WTC11 (cell line): ENCODE data around the gene ITFG1. TPM values are rescaled to one million over a fixed set of nuclear protein-coding genes. Genes with fewer than 3 reads are reported as not detected.

ENCODE experiments used
- ATAC-seq: fragments of 200-7000 bp; cut with Tn5 transposase; 2 replicates; pipeline ENCODE4 v1.10.0; 2021; ENCODE audit warnings: mild to moderate bottlenecking, moderate library complexity
- CTCF ChIA-PET: fragments of 300-600 bp; sonication (Branson Sonifier 250); formaldehyde crosslinking; loops from one replicate; lab custom pipeline; 2021; ENCODE audit warnings: antibody characterized with exemption; lab: Charles Lee
- POLR2A ChIA-PET: fragments of 350-600 bp; sonication (Branson Sonifier 250); formaldehyde crosslinking; loops from one replicate; lab custom pipeline; 2021; ENCODE audit warnings: antibody characterized with exemption; lab: Charles Lee
- DNase-seq: peaks from one replicate; pipeline ENCODE4 v3.0.0; 2021; ENCODE audit warnings: low spot score
- H3K27ac Mint-ChIP-seq: 2 replicates; pipeline ENCODE4 v1.8.0; 2021; ENCODE audit warnings: mixed read lengths
- H3K27me3 Mint-ChIP-seq: 2 replicates; pipeline ENCODE4 v1.8.0; 2021; ENCODE audit warnings: low read depth, mild to moderate bottlenecking, moderate library complexity, mixed read lengths
- H3K36me3 Mint-ChIP-seq: 2 replicates; pipeline ENCODE4 v1.8.0; 2021; ENCODE audit warnings: mixed read lengths
- H3K4me1 Mint-ChIP-seq: 2 replicates; pipeline ENCODE4 v1.8.0; 2022; ENCODE audit warnings: mixed read lengths
- H3K4me3 Mint-ChIP-seq: 2 replicates; pipeline ENCODE4 v1.8.0; 2021; ENCODE audit warnings: mild to moderate bottlenecking, moderate library complexity, mixed read lengths
- H3K9me3 Mint-ChIP-seq: 2 replicates; pipeline ENCODE4 v1.8.0; 2021; ENCODE audit warnings: mixed read lengths
- ATF1 ChIP-seq: sonication (generic); formaldehyde crosslinking; IDR thresholded peaks from 2 replicates; pipeline ENCODE4 v1.8.1; 2023; ENCODE audit warnings: mild to moderate bottlenecking, moderate library complexity, missing genetic modification reagents
- NFATC4 ChIP-seq: fragments of 250-450 bp; sonication (Bioruptor Pico); IDR thresholded peaks from 2 replicates; pipeline ENCODE4 v1.9.0; 2021; ENCODE audit warnings: mild to moderate bottlenecking
- NFE2L1 ChIP-seq: sonication (generic); formaldehyde crosslinking; IDR thresholded peaks from 2 replicates; pipeline ENCODE4 v1.8.1; 2023; ENCODE audit warnings: missing genetic modification reagents
- TEAD1 ChIP-seq: sonication (generic); formaldehyde crosslinking; IDR thresholded peaks from 2 replicates; pipeline ENCODE4 v1.8.0; 2022; ENCODE audit warnings: mild to moderate bottlenecking, missing genetic modification reagents
- ZNF317 ChIP-seq: sonication (generic); formaldehyde crosslinking; IDR thresholded peaks from 2 replicates; pipeline ENCODE4 v1.8.1; 2023; ENCODE audit warnings: low read depth, mild to moderate bottlenecking, moderate library complexity, missing genetic modification reagents, borderline replicate concordance
- total RNA-seq: library from RNA; stranded (reverse); gene quantifications from 3 replicates; pipeline ENCODE4 v1.2.3, GENCODE V29; 2021
- TF ChIP-seq, protein P1 (sequence below): sonication (generic); formaldehyde crosslinking; IDR thresholded peaks from 2 replicates; pipeline ENCODE4 v1.8.0; 2022; ENCODE audit warnings: mild to moderate bottlenecking, missing genetic modification reagents
- TF ChIP-seq, protein P2 (sequence below): sonication (generic); formaldehyde crosslinking; IDR thresholded peaks from 2 replicates; pipeline ENCODE4 v1.8.1; 2023; ENCODE audit warnings: mild to moderate bottlenecking, missing genetic modification reagents, moderate library complexity
- TF ChIP-seq, protein P3 (sequence below): sonication (generic); formaldehyde crosslinking; IDR thresholded peaks from 2 replicates; pipeline ENCODE4 v1.8.1; 2023; ENCODE audit warnings: mild to moderate bottlenecking, missing genetic modification reagents, borderline replicate concordance
- TF ChIP-seq, protein P4 (sequence below): fragments of 250-450 bp; sonication (Bioruptor Pico); conservative IDR thresholded peaks from 2 replicates; pipeline ENCODE4 v1.9.0; 2021; ENCODE audit warnings: mild to moderate bottlenecking
- TF ChIP-seq, protein P5 (sequence below): sonication (generic); formaldehyde crosslinking; IDR thresholded peaks from 2 replicates; pipeline ENCODE4 v1.8.0; 2023; ENCODE audit warnings: mild to moderate bottlenecking, missing genetic modification reagents
- TF ChIP-seq, protein P6 (sequence below): sonication (generic); formaldehyde crosslinking; IDR thresholded peaks from 2 replicates; pipeline ENCODE4 v1.8.0; 2023; ENCODE audit warnings: missing genetic modification reagents

The ITFG1 gene
- total RNA-seq, 1 experiment from 2014 or later: 21.1 TPM

DNA sequence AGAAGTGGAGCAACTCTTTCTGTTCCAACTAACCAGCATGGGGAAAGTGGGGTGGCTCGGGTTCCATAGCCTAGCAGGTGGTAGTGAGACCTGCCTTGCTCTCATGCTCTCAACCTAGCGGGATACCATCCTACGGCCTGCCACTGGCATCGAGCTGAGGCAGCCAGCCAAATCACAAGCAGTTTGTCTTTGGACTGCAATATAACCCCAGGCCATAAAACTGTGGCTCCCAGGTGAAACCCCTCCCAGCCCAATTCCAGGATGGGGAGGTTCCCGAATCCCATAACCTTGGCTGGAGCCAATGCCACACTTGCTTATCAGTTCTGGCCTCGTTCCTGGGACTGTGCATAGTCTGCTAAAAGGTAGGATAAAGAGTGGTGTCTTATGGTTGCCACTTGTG lies 161.3 kb downstream of the ITFG1 start:
- Mint-ChIP-seq H3K4me1 (no peaks in the 10 kb centered on the region), H3K27ac (no peak overlapping the region), H3K27me3 (no peaks in the 10 kb centered on the region), H3K36me3 (peaks cover 3% of the 10 kb centered on the region; the same call in 1 of the 2 replicates), H3K4me3 (no peak overlapping the region), H3K9me3 (peaks cover 12% of the 10 kb centered on the region)
- CTCF ChIA-PET: no interaction called here
- ATAC-seq (no peak), DNase-seq (no peak)
- POLR2A ChIA-PET: no interaction called here
- TF ChIP-seq, protein P1, sequence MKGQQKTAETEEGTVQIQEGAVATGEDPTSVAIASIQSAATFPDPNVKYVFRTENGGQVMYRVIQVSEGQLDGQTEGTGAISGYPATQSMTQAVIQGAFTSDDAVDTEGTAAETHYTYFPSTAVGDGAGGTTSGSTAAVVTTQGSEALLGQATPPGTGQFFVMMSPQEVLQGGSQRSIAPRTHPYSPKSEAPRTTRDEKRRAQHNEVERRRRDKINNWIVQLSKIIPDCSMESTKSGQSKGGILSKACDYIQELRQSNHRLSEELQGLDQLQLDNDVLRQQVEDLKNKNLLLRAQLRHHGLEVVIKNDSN (CRISPR knock-in tag): no peak
- TF ChIP-seq TEAD1: no peak
- TF ChIP-seq, protein P2, sequence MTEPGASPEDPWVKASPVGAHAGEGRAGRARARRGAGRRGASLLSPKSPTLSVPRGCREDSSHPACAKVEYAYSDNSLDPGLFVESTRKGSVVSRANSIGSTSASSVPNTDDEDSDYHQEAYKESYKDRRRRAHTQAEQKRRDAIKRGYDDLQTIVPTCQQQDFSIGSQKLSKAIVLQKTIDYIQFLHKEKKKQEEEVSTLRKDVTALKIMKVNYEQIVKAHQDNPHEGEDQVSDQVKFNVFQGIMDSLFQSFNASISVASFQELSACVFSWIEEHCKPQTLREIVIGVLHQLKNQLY: no peak
- TF ChIP-seq, protein P3, sequence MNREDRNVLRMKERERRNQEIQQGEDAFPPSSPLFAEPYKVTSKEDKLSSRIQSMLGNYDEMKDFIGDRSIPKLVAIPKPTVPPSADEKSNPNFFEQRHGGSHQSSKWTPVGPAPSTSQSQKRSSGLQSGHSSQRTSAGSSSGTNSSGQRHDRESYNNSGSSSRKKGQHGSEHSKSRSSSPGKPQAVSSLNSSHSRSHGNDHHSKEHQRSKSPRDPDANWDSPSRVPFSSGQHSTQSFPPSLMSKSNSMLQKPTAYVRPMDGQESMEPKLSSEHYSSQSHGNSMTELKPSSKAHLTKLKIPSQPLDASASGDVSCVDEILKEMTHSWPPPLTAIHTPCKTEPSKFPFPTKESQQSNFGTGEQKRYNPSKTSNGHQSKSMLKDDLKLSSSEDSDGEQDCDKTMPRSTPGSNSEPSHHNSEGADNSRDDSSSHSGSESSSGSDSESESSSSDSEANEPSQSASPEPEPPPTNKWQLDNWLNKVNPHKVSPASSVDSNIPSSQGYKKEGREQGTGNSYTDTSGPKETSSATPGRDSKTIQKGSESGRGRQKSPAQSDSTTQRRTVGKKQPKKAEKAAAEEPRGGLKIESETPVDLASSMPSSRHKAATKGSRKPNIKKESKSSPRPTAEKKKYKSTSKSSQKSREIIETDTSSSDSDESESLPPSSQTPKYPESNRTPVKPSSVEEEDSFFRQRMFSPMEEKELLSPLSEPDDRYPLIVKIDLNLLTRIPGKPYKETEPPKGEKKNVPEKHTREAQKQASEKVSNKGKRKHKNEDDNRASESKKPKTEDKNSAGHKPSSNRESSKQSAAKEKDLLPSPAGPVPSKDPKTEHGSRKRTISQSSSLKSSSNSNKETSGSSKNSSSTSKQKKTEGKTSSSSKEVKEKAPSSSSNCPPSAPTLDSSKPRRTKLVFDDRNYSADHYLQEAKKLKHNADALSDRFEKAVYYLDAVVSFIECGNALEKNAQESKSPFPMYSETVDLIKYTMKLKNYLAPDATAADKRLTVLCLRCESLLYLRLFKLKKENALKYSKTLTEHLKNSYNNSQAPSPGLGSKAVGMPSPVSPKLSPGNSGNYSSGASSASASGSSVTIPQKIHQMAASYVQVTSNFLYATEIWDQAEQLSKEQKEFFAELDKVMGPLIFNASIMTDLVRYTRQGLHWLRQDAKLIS (CRISPR knock-in tag): no peak
- no peak for TF ChIP-seq ATF1 (CRISPR knock-in tag)
- no peak for TF ChIP-seq NFE2L1 (CRISPR knock-in tag)
- TF ChIP-seq, protein P4, sequence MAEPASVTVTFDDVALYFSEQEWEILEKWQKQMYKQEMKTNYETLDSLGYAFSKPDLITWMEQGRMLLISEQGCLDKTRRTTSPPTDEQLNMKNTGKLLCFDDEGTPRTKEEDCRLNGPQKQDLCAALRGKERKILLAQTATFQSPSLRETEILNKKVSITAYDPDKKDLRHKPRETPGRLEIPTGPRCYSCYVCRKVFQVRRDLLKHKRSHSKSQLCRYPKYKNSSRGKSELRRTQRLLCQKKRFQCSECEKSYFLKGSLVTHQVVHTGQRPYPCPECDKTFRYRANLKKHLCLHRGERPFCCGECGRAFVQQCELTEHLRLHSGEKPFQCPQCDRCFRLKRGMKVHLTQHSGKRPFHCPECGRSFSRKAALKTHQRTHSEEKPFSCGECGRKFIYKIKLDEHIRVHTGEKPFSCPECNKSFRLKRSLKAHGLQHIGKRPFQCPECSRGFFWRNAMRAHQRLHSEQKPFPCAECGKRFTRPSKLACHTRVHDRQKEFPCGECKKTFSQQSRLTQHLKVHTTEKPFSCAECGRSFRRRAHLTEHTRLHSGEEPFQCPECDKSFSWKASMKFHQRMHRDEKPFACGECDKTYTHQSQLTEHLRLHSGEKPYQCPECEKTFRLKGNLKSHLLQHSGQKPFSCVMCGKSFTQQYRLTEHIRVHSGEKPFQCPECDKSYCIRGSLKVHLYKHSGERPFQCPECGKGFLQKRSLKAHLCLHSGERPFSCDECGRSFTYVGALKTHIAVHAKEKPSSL: no peak

DNA sequence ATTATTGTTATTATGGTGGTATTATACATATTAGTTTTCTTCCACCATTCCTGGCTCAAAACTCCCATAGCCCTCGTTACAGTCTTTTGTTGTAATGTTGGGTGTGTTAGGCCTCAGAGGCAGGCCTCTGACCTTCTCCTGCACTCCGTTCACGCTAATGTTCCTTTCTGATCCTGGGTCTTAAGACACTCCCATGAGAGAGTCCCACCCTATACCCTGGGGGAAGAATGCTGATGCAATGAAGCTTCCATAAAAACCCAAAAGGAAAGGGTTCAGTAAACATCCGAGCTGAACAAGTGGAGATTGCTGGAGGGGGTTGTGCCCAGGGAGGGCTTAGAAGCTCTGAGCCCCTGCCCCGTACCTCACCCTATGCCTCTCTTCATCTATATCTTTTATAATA lies 175.9 kb downstream of the ITFG1 start:
- Mint-ChIP-seq H3K9me3 (peaks cover 21% of the 10 kb centered on the region), H3K27me3 (no peaks in the 10 kb centered on the region), H3K36me3 (peaks cover 12% of the 10 kb centered on the region), H3K27ac (no peak overlapping the region), H3K4me1 (no peaks in the 10 kb centered on the region), H3K4me3 (no peak overlapping the region)
- POLR2A ChIA-PET: no interaction called here
- ATAC-seq (no peak), DNase-seq (no peak)
- TF ChIP-seq ZNF317 (CRISPR knock-in tag) (no peak), NFATC4 (CRISPR knock-in tag) (no peak)
- TF ChIP-seq, protein P5, sequence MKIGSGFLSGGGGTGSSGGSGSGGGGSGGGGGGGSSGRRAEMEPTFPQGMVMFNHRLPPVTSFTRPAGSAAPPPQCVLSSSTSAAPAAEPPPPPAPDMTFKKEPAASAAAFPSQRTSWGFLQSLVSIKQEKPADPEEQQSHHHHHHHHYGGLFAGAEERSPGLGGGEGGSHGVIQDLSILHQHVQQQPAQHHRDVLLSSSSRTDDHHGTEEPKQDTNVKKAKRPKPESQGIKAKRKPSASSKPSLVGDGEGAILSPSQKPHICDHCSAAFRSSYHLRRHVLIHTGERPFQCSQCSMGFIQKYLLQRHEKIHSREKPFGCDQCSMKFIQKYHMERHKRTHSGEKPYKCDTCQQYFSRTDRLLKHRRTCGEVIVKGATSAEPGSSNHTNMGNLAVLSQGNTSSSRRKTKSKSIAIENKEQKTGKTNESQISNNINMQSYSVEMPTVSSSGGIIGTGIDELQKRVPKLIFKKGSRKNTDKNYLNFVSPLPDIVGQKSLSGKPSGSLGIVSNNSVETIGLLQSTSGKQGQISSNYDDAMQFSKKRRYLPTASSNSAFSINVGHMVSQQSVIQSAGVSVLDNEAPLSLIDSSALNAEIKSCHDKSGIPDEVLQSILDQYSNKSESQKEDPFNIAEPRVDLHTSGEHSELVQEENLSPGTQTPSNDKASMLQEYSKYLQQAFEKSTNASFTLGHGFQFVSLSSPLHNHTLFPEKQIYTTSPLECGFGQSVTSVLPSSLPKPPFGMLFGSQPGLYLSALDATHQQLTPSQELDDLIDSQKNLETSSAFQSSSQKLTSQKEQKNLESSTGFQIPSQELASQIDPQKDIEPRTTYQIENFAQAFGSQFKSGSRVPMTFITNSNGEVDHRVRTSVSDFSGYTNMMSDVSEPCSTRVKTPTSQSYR (CRISPR knock-in tag): no peak
- TF ChIP-seq, protein P6, sequence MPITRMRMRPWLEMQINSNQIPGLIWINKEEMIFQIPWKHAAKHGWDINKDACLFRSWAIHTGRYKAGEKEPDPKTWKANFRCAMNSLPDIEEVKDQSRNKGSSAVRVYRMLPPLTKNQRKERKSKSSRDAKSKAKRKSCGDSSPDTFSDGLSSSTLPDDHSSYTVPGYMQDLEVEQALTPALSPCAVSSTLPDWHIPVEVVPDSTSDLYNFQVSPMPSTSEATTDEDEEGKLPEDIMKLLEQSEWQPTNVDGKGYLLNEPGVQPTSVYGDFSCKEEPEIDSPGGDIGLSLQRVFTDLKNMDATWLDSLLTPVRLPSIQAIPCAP (CRISPR knock-in tag): no peak
- CTCF ChIA-PET: no interaction called here
